ENCODE data around the gene CFAP53.

- no peak for TF ChIP-seq CTCF (IDR thresholded peaks at IDR 0.05)
- TF ChIP-seq POLR2A (IDR thresholded peaks at IDR 0.05; ENCODE audit: low read depth) = no peak
- no peak for TF ChIP-seq POLR2AphosphoS5 (IDR thresholded peaks at IDR 0.05)
Measured at GRCh38 chr18:50279752-50280151, 13.5 kb upstream of the CFAP53 start.
